ENCODE results near the gene ZNF473. TPM values are rescaled to one million over a fixed set of nuclear protein-coding genes. Genes with fewer than 3 reads are reported as not detected.

Gene ZNF473
- total RNA-seq, 1 donor from 2014 or later: 12.4 TPM

- H3K27me3 Mint-ChIP-seq (ENCODE audit: low read depth): no peaks in the 10 kb centered on the region
- no peak for TF ChIP-seq CTCF (IDR thresholded peaks at IDR 0.05; ENCODE audit: unreplicated experiment)
- no peak for DNase-seq (ENCODE audit: low spot score in 2 of 2, unreplicated experiment in 2 of 2)
- no peaks in the 10 kb centered on the region for H3K9me3 Mint-ChIP-seq
- H3K36me3 Mint-ChIP-seq: peaks cover 12% of the 10 kb centered on the region
- peak overlapping the region; percentile 84 for H3K27ac Mint-ChIP-seq
- H3K4me1 Mint-ChIP-seq: peaks cover 26% of the 10 kb centered on the region
- H3K4me3 Mint-ChIP-seq: peak overlapping the region; percentile 94
Measured at GRCh38 chr19:50026550-50026906, 723 bp downstream of the ZNF473 start.

GRCh38 chr19:50030225-50030624, 4.4 kb downstream of the ZNF473 start:
- Mint-ChIP-seq H3K4me3 (no peak overlapping the region), H3K36me3 (peaks cover 45% of the 10 kb centered on the region), H3K9me3 (peaks cover 6% of the 10 kb centered on the region), H3K27ac (no peak overlapping the region), H3K27me3 (ENCODE audit: low read depth) (no peaks in the 10 kb centered on the region), H3K4me1 (peaks cover 17% of the 10 kb centered on the region)
- no peak for TF ChIP-seq CTCF (IDR thresholded peaks at IDR 0.05; ENCODE audit: unreplicated experiment)
- DNase-seq (ENCODE audit: low spot score in 2 of 2, unreplicated experiment in 2 of 2): no peak

- Mint-ChIP-seq H3K4me3 (no peak overlapping the region), H3K4me1 (peaks cover 13% of the 10 kb centered on the region), H3K27ac (no peak overlapping the region), H3K27me3 (ENCODE audit: low read depth) (no peaks in the 10 kb centered on the region), H3K9me3 (peaks cover 9% of the 10 kb centered on the region), H3K36me3 (peaks cover 49% of the 10 kb centered on the region)
- TF ChIP-seq CTCF (IDR thresholded peaks at IDR 0.05; ENCODE audit: unreplicated experiment): no peak
- no peak for DNase-seq (ENCODE audit: low spot score in 2 of 2, unreplicated experiment in 2 of 2)
Measured at GRCh38 chr19:50030937-50031336, 5.1 kb downstream of the ZNF473 start.

- Mint-ChIP-seq H3K4me1 (no peaks in the 10 kb centered on the region), H3K4me3 (no peak overlapping the region), H3K36me3 (peaks cover 75% of the 10 kb centered on the region), H3K9me3 (peaks cover 11% of the 10 kb centered on the region), H3K27me3 (ENCODE audit: low read depth) (no peaks in the 10 kb centered on the region), H3K27ac (no peak overlapping the region)
- no peak for DNase-seq (ENCODE audit: low spot score in 2 of 2, unreplicated experiment in 2 of 2)
- TF ChIP-seq CTCF (IDR thresholded peaks at IDR 0.05; ENCODE audit: unreplicated experiment): no peak
Measured at GRCh38 chr19:50036908-50037307, 11.1 kb downstream of the ZNF473 start.

- no peak for TF ChIP-seq CTCF (IDR thresholded peaks at IDR 0.05; ENCODE audit: unreplicated experiment)
Measured at GRCh38 chr19:50039968-50040367, 14.2 kb downstream of the ZNF473 start.

GRCh38 chr19:50040967-50041366, 15.2 kb downstream of the ZNF473 start:
- no peaks in the 10 kb centered on the region for H3K4me1 Mint-ChIP-seq
- H3K4me3 Mint-ChIP-seq: no peak overlapping the region
- no peaks in the 10 kb centered on the region for H3K27me3 Mint-ChIP-seq (ENCODE audit: low read depth)
- H3K9me3 Mint-ChIP-seq: peaks cover 39% of the 10 kb centered on the region
- TF ChIP-seq CTCF (IDR thresholded peaks at IDR 0.05; ENCODE audit: unreplicated experiment): no peak
- DNase-seq (ENCODE audit: low spot score in 2 of 2, unreplicated experiment in 2 of 2): no peak
- peaks cover 79% of the 10 kb centered on the region for H3K36me3 Mint-ChIP-seq
- H3K27ac Mint-ChIP-seq: no peak overlapping the region

More at GRCh38 chr19:50039968-50040367, 14.2 kb downstream of the ZNF473 start:
- Mint-ChIP-seq H3K36me3 (peaks cover 76% of the 10 kb centered on the region), H3K4me3 (no peak overlapping the region), H3K27ac (no peak overlapping the region), H3K9me3 (peaks cover 32% of the 10 kb centered on the region), H3K27me3 (ENCODE audit: low read depth) (no peaks in the 10 kb centered on the region), H3K4me1 (no peaks in the 10 kb centered on the region)
- DNase-seq (ENCODE audit: low spot score in 2 of 2, unreplicated experiment in 2 of 2): no peak
